NCI-H2227 treated with DMSO at 0.1 percent for 48 hours (cell line): ENCODE data around the gene SETX.

ENCODE experiments used
- DNase-seq: peaks from one replicate; lab custom pipeline; 2025; lab: John Stamatoyannopoulos, UW

SETX gene

GRCh38 chr9:132351404-132352045 is 3.3 kb downstream of the SETX start:
- DNase-seq = no peak

DNA sequence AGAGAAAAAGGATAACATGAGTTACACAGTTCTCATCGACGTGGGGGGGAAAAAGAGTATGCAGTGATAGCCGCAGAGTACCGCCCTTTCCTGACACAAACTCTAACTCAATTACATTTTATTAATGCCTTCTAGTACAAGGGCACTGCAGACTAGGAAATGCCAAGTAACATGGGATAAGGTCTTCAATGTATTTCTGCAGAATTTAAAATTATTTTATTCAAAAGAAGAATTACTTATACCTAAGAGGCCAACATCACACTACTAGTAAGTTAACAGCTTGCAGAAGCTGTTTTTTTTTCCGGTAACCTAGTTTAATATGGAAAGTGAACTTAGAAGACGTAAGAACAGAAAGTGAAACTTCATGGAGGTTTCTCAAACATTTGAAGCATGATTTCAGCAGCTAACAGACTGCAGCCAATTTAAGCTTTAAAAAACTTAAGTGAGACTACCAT is 3.9 kb downstream of the SETX start:
- no peak for DNase-seq

- no peak for DNase-seq
Measured at GRCh38 chr9:132348676-132349075, 6.1 kb downstream of the SETX start.

- DNase-seq = no peak
Measured at GRCh38 chr9:132346177-132346576, 8.6 kb downstream of the SETX start.

- no peak for DNase-seq
Measured at GRCh38 chr9:132341177-132341840, 13.5 kb downstream of the SETX start.

GRCh38 chr9:132334364-132334763 is 20.4 kb downstream of the SETX start:
- no peak for DNase-seq

- DNase-seq = no peak
Measured at GRCh38 chr9:132333556-132333955, 21.2 kb downstream of the SETX start.

GRCh38 chr9:132328580-132328979 is 26.2 kb downstream of the SETX start:
- no peak for DNase-seq

- no peak for DNase-seq
Measured at GRCh38 chr9:132327537-132327936, 27.2 kb downstream of the SETX start.

DNA sequence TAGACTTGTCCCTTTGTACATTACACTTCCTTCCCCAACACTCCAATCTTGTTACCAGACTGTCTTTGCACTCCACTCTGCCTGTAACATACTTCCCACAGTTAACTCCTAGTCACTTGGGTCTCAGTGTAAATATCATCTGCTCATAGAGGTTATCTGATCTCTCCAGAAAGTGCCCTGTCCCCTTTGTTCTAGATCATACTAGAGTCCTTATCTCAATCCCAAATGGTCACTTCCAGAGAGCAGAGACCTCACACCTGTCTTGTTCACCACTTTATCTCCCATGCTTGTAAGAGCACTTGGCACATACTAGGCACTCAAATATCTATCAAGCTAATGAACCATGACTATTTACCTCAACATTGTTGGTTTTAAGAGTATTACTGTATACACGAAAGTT is 30.4 kb downstream of the SETX start:
- no peak for DNase-seq

DNA sequence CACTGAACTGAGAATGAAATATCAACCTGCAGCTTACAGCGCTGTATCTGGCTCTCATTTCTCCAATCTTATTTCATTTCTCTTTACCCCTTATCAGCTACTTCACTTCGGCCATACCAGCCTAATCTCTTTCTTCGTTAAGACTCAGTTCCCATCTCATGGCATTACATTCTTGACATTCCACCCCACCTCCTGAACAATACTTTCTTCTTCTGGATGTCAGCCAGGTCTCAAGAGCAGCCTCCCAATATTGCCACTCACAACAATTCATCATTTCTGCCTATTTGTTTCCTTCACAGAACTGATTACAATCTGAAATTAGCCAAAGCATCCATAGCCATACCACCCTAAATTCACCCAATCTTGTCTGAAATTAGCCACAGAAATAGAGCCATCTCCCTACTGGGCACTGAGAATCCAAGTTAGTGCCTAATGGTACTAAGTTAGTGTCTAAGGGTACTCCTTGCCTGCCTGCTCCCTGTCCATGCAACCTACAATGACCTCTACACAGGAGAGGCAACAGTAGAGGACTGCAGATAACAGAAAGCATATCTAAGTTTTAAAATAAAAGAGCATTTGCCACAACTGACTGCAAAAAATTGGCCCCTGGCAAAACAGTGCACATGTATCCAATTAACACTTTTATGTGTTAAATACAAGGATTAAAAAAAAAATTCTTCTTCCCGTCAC is 35.2 kb downstream of the SETX start:
- DNase-seq = no peak

DNA sequence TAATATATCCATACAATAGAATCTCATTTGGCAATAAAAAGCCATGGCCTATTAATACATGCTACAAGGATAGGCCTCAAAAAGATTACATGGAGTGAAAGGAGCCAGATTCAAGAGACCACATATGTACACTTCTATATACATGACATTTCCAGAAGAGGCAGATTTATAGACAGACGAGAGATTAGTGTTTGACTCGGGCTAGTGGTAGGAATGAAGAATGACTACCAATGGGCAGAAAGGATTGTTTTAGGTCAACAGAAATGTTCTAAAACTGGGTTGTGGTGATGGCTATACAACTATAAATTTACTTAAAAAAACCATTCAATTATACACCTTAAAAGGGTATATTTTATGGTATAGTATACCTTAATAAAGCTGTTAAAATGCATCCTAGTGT is 41.9 kb downstream of the SETX start:
- no peak for DNase-seq

DNA sequence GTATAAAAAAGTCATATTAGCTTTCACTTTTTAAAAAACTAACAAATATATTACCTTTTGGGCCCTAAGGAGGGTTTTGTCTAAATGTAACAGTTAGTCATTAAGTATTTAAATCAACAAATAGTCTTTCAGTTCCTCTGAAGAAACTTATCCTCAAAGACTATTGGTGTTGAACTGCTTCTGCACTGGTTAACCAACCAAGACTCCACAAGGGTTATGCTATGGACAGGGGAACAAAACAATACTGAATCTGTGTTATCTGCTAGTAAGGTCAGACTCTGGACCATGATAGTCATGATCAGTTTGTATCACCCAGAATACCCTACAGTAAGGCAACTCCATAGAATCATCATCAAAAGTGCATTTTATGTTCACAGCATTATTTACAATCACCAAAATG is 42.4 kb downstream of the SETX start:
- DNase-seq = no peak

DNA sequence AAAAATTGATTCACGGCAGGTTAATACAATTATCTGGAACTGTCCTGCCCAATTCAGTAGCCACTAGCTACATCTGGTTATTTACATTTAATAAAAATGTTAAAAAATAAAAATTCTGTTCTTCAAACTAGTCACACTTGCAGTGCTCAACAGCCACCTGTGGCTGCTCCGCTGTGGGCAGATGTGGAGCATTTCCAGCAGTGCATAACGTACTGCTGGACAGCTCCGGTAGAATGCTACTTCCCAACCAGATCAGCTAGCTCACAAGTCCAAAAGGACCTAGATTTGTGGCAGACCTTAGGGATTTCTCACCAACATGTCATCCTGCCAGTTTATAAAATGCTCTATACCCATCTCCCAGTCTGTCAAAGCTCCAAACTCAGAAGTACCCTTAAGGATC is 42.8 kb downstream of the SETX start:
- no peak for DNase-seq

GRCh38 chr9:132309056-132309455 is 45.7 kb downstream of the SETX start:
- DNase-seq = no peak

GRCh38 chr9:132301521-132301920 is 53.3 kb downstream of the SETX start:
- DNase-seq = no peak

- DNase-seq = no peak
Measured at GRCh38 chr9:132299221-132299620, 55.6 kb downstream of the SETX start.

DNA sequence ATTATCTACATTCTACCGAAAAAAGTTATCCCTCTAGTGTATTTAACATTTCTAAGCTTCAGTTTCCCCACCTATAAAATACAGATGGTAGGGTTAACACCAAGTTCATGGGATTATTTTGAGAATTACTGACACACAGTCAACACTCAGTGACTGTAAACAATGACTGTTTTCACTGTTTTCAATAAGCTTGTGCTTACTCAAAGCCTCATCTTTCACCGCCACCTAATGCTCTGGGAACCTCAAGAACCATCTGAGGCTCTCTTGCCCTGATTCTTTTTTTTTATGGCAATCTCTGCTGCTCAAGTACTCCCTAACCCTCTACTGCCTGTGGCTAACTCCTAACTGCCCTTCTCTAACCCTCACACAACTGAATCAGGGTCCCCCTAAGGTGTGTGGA is 59.6 kb downstream of the SETX start:
- DNase-seq = no peak

DNA sequence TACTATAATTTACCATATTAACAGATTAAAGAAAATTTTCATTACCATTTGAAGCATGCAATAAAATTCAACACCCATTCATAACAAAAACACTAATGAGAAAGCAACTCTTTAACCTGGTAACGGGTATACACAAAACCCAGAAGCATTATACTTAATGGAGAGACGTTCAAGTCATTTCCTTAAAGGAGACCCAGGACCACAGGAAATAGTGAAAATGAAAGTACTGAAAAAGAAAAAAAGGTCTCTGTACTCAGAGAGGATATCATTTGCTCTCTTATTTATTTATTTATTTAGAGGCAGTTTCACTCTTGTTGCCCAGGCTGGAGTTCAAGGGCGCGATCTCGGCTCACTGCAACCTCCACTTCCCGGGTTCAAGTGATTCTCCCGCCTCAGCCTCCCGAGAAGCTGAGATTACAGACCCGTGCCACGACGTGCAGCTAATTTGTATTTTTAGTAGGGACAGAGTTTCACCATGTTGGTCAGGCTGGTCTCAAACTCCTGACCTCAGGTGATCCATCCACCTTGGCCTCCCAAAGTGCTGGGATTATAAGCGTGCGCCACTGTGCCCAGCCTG is 61.6 kb downstream of the SETX start:
- no peak for DNase-seq

DNA sequence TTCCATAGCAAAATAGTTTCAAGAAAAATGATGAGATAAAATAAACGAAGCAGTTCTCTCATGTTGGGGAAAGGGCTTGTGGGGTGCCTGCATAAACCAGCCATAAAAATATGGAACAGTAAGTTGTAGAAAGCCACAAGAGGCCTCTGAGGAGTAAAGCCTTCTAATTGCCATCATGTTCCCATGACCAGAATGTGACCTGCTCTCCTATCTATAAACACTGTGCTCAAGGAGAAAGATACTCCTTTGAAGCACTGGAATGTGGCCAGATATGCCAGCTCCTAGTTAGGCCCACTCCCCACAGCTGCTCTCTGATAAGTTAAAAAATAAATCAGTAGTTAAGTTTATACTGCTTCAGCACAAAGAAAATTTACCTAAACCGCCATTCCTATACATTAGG is 65.8 kb downstream of the SETX start:
- no peak for DNase-seq

DNA sequence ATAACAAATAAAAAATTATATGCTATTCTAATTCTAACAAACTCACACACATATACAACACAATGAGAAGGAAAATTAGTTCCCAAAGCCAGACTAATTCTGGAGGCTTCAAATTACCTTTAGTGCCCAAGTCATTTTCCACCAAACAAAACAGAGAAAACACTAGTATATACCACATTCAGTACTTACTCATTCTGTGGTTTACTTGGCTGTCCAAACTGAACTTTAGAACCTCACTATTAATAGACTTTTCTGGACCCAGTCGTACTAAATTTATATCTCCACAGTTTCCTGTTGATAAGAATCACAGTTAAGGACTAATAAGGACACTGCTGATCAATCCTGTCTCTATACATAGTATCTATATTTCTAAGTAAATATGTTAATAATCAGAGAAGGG is 66.4 kb downstream of the SETX start:
- no peak for DNase-seq

DNA sequence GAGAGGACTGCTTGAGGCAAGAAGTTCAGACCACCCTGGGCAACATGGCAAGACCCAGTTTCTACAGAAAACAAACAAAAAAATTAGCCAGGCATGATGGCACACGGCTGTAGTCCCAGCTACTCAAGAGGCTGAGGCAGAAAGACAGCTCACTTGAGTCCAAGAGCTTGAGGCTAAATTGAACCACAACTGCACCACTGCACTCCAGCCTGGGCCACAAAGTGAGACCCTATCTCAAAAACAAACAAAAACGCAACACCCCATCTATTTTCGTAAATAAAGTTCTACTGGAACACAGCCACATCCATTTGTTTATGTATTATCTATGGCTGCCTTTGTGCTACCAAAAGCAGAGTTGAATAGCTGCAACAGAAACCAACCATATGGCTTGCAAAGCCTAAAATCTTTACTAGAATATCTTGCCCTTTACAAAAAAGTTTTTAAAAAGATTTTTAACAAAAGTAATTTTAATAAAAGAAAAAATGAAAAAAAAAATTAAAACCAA is 67.5 kb downstream of the SETX start:
- DNase-seq = no peak

DNA sequence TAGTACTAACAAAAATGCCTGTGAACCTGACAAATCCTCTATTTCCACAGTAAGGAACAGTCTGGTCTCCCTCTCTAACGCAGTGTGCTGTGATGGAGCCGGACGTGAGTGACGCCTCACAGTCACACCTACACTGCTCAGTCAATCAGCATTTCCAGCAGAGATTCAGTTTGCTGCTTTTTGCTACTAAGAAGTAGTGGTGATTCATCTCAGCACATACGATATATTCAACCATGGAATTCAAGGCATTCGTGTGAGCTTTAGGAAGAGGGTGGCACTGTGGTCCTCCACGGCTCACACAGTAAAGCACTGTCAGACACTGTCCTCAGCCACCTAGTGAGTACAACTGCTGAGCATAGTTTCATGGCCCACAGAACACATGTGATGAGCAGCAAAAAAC is 70.9 kb downstream of the SETX start:
- no peak for DNase-seq
